GM19395 (cell line): ENCODE results near the gene LSR.
A peak's percentile ranks its signal among the peaks of the same experiment; 100 is the strongest.

Experiments used
- ATAC-seq: cut with Tn5 transposase; IDR thresholded peaks from one replicate; pipeline ENCODE4 v1.9.1; 2021; ENCODE audit warnings: mild to moderate bottlenecking, moderate library complexity; ENCODE audit not compliant: unreplicated experiment

Gene LSR

GRCh38 chr19:35265900-35266519, 17.2 kb downstream of the LSR start:
- ATAC-seq, result no peak

- no peak for ATAC-seq
These were observed 17.9 kb downstream of the LSR start for GRCh38 chr19:35266520-35267352.

DNA sequence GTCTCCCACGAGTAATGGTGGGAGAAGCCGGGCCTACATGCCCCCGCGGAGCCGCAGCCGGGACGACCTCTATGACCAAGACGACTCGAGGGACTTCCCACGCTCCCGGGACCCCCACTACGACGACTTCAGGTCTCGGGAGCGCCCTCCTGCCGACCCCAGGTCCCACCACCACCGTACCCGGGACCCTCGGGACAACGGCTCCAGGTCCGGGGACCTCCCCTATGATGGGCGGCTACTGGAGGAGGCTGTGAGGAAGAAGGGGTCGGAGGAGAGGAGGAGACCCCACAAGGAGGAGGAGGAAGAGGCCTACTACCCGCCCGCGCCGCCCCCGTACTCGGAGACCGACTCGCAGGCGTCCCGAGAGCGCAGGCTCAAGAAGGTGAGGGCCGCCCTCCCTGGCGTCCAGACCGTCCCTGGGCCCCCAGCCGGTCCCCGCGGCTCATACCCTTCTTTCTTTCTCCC, 18.6 kb downstream of the LSR start:
- no peak for ATAC-seq

- no peak for ATAC-seq
These were observed 19.2 kb downstream of the LSR start for GRCh38 chr19:35267818-35268535.

GRCh38 chr19:35268536-35269437, 20.0 kb downstream of the LSR start, which contains the start of gene USF2:
Gene USF2 (plus strand): TSS chr19:35268962. CDS start chr19:35269102, 140 bp downstream.
- ATAC-seq, result no peak

GRCh38 chr19:35269438-35270117, 20.8 kb downstream of the LSR start:
- peak; percentile 56 for ATAC-seq

GRCh38 chr19:35270381-35270811, 21.6 kb downstream of the LSR start:
- no peak for ATAC-seq

DNA sequence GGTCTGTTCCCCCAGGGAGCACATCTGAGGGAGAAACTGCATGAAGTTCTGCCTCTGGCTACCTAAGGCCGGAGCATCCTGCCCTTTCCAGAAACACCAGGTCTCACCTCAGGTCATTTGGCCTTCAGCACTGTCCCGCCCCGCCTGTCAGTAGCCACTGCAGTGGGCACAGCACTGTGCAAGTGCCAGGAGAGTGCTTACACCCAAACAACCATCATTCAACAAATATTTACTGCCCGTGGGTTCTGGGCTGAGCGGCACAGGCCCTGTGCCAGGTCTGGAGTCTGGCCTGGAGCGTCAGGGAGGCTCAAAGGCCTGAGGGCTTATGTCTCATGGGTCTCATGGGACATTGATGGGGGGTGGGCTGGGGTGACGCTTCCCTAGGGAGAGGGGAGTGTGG, 22.7 kb downstream of the LSR start:
- ATAC-seq, result no peak

GRCh38 chr19:35272122-35272719, 23.4 kb downstream of the LSR start:
- ATAC-seq, result no peak

- ATAC-seq, result no peak
These were observed 24.3 kb downstream of the LSR start for GRCh38 chr19:35272954-35273649.

GRCh38 chr19:35273686-35274259, 25.0 kb downstream of the LSR start:
- ATAC-seq, result no peak

- no peak for ATAC-seq
These were observed 25.5 kb downstream of the LSR start for GRCh38 chr19:35274323-35274722.

DNA sequence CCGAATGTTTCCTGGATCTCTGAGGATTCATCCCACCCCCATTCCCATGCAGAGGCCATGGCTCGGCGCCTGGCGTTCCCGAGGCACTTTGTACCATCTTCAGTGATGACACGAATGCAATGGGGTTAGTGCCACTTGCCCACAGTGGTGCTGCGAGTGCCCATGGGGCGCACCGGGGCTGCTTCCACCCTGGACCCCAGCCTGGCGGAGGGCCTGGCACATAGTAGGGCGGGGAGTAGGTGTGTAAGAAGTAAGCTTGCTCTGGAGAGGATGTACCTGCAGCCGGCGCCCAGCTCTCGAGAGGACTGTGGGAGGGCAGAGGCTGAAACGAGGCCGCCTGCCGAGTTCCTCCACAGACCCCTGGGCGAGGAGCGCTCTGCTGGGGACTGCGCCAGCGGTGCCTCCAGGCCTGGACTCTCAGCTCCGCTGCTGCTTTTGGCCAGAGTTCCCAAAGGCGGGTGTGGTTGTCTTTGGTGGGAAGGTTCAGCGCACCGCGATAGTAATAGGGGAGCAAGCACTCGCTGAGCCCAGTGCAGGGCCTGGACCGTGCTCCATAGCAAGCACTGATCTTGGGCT, 28.0 kb downstream of the LSR start:
- ATAC-seq, result no peak

DNA sequence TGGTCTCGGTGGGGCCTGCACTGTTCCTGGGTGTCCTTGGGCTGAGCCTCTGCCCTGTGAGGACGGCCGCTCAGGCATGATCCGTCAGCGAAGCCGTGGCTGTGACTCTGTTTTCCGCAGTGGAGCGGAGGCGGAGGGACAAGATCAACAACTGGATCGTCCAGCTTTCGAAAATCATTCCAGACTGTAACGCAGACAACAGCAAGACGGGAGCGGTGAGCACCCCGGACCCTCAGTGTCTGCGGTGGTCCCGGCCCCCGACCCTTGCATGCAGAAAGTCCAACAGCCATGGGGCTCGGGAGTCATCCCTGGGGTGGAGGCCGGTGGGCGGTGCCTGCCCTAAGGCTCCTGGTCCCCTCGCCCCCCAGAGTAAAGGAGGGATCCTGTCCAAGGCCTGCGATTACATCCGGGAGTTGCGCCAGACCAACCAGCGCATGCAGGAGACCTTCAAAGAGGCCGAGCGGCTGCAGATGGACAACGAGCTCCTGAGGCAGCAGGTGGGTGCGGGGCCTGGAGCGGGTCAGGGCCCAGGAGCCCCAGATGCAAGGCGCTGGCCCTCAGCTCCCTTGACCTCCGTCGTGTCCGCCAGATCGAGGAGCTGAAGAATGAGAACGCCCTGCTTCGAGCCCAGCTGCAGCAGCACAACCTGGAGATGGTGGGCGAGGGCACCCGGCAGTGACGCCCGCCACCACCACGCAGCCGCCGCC, 29.9 kb downstream of the LSR start:
- ATAC-seq, result no peak

GRCh38 chr19:35279374-35279773, 30.6 kb downstream of the LSR start:
- ATAC-seq, result no peak

- no peak for ATAC-seq
These were observed 31.4 kb downstream of the LSR start for GRCh38 chr19:35279985-35280821.

- ATAC-seq, result no peak
These were observed 32.5 kb downstream of the LSR start for GRCh38 chr19:35281303-35281702.
